GM18517 (cell line): Measurements from ENCODE around the gene KIAA1217.

ENCODE experiments used
- ATAC-seq: cut with Tn5 transposase; IDR thresholded peaks from one replicate; pipeline ENCODE4 v1.9.1; 2021; ENCODE audit warnings: mild to moderate bottlenecking, moderate library complexity; ENCODE audit not compliant: unreplicated experiment

Gene KIAA1217

GRCh38 chr10:24358022-24358421, 149.1 kb downstream of the KIAA1217 start:
- ATAC-seq = no peak

GRCh38 chr10:24360282-24361127, 151.6 kb downstream of the KIAA1217 start:
- no peak for ATAC-seq

DNA sequence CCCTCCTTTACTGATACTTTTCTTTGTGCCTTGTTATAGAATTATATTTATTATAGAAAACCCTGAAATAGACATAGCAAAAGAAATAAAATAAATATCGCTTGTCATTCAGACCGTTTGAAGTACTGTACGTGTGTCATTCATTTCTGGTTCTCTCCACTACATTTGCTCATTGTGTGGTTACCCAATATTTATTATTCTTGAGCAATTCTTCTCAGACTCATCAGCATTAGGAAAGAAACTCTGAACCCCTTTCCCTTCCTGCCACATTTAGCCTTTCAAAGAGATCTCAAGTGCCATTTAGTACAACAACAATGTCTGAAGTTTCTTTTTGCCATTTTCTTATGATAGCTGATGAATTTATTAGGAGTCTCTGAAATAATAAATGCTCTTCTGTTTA, 154.1 kb downstream of the KIAA1217 start:
- no peak for ATAC-seq

GRCh38 chr10:24367688-24368087, 158.8 kb downstream of the KIAA1217 start:
- no peak for ATAC-seq

- no peak for ATAC-seq
These were observed 161.9 kb downstream of the KIAA1217 start for GRCh38 chr10:24370877-24371276.

DNA sequence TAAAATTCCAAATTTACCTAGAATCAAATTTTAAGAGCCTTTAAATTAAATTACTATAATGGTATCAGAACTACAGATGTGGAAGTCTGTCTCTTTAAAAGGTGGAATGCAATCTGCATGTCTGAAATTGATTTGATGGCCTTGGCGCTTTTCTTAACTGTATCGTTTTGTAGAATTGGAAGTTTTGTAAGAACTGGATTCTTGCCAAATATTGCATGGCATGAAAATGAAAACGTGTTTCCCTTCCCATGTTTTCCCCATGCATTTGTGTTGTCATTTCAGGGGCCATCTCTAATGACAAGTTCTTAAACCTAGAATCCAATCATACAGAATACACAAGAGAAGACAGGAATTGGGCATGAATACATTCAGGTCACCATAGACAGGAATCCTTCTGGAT, 162.5 kb downstream of the KIAA1217 start:
- no peak for ATAC-seq

DNA sequence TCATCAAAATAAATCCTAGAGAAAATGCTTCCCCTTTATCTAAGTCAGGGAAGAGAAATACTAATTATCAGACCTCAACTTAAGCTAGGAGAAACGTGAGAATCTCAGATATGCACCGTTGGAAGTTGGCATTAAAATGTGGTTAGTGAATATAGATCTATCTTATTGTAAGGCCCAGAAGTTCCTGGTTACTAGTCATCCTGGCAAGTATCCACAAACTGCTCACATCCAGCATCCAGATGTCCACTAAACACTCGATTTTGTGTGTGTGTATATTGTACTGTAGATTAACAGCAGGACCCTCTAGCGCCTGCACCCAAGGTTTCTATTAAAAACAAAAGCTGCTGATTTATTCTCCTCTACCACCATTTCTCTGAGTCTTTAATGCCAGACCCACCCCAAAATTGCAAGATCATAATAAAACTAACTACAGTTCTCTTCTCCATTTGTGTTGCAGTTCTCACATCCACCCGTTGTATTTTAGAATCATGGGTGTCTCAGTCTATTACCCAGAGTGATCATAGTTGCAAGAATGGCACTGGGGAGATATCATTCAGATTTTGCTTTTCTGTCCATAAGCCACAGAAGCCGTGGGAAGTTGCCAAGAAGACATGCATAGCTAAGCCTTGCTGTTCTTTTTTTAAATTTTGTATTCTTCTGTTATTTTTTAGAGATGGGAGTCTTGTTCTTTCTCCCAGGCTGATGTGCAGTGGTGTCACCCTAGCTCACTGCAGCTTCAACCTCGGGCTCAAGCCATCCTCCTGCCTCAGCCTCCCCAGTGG, 165.4 kb downstream of the KIAA1217 start:
- no peak for ATAC-seq

DNA sequence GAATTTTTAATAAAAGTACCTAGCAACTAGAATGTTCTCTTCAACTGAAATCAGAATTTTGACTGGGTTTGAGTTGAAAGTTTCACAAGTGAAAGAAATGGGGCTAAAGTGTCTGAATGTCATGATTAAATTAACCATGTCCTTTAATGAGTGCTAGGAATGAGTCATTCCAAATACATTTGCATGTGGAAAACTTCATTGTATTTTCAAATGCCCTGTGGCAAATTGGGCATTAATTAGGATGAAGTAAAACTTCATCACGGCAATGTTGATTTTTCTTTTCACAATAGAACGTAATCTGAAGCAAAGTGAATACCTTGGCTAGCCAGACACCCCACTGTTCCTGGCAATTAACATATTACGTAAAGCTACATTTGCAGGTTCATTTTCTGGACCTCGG, 166.6 kb downstream of the KIAA1217 start:
- ATAC-seq = no peak

GRCh38 chr10:24376731-24377130, 167.8 kb downstream of the KIAA1217 start:
- ATAC-seq = no peak

GRCh38 chr10:24378126-24378920, 169.4 kb downstream of the KIAA1217 start:
- no peak for ATAC-seq

DNA sequence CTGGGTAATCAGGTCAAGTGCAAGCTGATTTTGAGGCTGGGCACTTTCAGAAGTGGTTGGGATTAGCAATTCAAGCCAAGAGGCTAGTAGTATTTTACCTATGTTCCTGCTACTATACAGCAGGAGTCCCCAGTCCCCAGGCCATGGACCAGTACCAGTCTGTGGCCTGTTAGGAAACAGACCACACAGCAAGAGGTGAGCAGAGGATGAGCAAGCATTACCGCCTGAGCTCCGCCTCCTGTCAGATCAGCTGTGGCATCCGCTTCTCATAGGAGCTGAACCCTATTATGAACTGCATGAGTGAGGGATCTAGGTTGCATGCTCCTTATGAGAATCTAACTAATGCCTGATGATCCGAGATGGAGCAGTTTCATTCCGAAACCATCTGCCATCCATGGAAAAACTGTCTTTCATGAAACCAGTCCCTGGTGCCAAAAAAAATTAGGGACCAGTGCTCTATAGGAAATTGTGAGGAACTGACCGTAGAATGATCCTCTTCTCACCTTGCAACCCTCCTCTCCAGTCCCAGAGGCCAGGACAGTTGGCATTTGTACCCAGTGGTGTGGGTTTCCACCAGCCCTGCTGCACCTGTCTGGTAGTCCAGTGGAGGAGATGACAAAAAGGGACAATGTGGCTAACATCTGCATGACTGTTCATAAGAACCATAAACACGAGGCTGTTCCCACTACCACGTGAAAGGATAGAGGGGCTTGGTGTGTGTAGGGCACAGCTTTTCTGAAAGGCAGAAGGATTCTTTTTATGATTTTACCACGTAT, 172.5 kb downstream of the KIAA1217 start:
- no peak for ATAC-seq

DNA sequence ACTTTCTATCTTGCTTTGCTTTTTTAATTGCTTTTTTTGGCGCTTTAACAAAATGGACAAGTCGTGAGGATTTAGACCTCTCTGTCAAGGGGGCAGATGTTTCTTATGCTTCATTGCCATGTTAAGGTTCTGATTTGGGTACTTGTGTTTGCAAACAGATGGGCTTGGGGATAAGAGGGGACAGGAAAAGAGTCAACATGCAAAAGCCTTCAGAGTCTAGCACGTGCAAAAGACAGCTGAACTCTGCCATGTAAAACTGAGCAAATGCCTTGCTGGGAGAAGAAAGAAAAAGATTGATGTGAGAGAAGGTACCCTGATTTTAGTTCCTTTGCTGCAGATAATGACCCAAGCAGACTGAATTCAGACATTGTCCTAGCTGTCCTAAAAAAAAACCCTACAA, 173.1 kb downstream of the KIAA1217 start:
- ATAC-seq = no peak

DNA sequence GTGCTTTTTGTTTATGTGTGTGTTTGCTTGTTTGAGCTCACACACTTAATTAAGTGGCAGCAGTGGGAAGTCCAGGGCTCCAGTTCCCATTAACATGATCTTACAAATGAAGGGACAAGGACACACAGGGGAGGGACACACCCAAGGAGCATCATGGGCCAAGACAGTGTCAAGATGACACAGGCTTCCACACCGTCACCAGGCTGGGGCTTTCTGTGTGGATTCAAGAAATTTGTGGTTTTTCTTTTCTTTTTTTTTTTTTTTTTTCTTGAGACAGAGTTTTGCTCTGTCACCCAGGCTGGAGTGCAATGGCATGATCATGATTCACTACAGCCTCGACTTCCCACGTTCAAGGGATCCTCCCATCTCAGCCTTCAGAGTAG, 173.6 kb downstream of the KIAA1217 start:
- ATAC-seq = no peak

DNA sequence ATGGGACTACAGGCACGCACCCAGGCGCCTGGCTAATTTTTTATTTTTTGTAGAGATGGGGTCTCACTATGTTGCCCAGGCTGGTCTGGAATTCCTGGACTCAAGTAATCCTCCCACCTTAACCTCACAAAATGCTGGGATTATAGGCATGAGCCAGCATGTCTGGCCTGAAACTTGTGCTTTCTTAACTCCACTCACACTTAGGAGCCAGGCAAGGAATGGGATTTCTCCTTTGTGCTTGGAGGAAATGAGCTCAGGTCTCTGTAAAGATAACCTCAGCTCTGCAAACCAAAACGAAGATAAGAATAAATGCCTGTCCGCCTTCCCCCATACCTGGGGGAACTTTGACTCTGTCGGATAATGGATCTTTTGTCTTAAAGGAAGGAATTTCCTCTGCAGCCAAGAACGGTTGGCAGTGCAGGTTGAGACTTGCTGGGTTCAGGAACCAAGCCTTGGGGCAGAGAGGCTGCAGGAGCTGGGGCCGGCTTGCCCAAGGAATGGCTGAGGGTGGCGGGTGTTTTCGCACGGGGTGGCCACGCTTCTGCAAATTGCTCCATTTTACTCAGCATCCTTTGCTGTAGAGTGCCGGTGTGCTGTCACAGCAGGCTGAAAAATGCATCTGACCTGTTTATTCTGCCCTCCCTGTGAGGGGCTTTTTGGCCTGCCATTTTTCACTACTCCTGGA, 174.2 kb downstream of the KIAA1217 start:
- peak; percentile 57 for ATAC-seq

GRCh38 chr10:24383681-24384106, 174.8 kb downstream of the KIAA1217 start:
- peak; percentile 93 for ATAC-seq

DNA sequence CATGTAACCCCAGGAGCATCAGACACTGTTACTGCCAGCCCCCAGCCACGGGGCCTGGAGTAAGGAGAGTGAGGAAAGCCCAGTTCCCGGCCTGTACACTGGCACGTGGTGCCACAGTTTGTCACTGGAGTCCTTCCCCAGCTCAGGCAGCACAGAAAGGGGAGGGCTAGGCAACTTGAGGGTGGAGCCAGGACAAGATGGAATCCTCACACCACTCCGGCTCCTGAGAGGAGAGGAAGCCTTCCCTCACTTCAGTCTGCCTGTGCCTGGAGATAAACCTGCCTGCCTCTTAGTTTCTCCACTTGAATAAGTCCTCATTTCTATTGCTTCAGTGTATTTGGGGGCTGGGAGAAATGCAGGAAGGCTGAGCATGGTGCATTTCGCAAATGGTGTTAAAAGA, 176.0 kb downstream of the KIAA1217 start:
- no peak for ATAC-seq

DNA sequence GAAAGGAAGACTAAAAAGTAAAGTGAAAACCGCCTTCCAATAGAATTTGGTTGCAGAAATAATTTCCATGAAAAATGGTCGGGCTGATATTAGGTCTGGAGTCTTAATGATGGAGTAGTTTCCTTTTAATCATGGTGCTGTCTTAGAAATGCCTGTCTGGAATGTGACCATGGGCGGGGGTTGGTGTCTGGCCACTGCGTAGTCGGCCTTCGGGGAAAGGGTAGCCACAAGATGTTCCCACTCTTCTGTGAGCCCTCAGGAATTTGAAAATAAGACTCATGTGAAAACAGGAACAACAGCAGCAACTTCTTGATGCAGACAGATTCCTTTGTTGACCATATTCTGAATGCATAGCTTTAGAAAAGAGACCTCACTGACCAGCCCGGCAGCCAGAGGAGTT, 176.8 kb downstream of the KIAA1217 start:
- ATAC-seq = no peak

DNA sequence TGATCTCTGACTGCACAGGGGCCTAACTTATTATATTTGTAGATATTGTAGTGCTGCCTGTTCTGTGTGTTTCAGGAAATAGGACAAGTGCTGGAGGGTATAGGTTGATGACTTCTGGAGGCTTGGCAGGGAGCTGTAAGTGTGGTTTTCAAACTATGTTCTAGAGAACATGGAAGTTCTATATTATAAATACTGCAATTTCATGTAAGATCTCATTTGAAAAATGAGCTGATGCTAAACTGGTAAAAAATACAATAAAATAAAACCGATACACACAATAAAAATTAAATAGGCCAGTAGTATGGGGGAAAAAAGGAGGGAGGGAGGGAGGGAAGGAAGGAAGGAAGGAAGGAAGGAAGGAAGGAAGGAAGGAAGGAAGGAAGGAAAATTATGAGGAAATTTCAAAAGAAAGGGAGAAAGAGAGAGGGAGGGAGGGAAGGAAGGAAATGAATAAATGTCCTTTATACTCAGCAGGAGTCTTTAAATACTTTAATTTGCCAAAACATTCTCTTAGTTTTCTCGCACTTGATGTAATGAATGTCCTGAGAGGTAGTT, 181.3 kb downstream of the KIAA1217 start:
- ATAC-seq = no peak

GRCh38 chr10:24390746-24391145, 181.8 kb downstream of the KIAA1217 start:
- no peak for ATAC-seq

DNA sequence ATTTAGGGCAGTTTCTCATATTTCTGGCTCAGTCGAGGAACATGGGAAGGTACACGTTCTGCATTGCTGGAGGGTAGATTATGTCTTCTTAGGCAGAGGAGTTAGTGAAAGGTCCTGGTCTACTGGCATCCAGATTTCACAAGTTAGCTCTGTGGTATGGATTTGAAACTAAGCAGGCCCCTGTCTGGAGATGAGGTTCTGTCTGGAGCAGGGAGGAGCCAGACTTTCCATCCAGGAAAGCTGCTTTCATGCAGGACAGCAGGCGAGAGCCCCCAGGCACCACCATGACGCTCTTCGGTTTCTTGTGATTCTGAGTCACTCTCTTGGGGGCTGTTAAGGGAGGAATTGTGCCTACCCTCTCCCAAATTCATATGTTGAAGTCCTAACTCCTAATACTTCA, 184.3 kb downstream of the KIAA1217 start:
- no peak for ATAC-seq
